Ureter (tissue), 1 donor: ENCODE data around the gene POLR2M. TPM values are rescaled to one million over a fixed set of nuclear protein-coding genes. Genes with fewer than 3 reads are reported as not detected.

Source experiments
- DNase-seq: peaks from one replicate; pipeline ENCODE4 v3.0.0-alpha.2; 2020; ENCODE audit warnings: low spot score
- total RNA-seq: library from RNA; stranded (reverse); gene quantifications from one replicate; pipeline ENCODE4 v1.2.4, GENCODE V29; 2023
- donor health status: DM: yes; HTN: yes; CAD: no.

Gene POLR2M
- 75.8 TPM for total RNA-seq

DNA sequence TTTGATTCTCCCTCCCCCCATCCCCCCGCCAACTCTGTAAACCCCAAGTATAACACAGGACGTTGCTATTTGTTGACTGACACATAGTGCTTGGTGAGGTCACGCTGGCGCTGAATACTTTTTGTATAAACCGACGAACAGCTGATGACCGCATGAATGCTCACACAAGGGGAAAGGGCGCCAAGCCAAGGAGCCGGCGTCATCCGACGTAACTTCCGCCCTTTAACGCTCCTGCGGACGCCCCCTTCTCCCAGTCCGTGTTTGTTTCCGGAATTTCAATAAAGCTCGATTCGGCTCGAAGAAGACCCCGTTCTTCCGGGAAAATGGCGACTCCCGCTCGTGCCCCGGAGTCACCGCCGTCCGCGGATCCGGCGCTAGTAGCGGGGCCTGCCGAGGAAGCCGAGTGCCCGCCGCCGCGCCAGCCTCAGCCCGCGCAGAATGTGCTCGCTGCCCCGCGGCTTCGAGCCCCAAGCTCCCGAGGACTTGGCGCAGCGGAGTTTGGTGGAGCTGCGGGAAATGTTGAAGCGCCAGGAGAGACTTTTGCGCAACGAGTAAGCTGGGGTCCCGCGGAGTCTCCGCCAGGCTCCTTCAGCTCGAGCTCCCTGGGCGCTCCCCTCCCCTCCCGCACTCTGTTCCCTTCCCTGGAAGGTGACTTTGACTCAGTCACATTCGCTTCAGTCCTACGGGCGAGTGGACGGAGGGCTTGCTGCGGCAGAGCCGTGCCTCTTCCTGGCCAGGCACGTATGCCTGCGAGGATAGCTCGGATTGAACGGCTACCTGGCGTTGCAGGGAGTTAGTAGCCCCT is at the start of gene POLR2M:
Gene POLR2M (plus strand): TSS at position 310 of the 805 bp plus-strand sequence. CDS start 129 bp downstream, at position 439.
- peak; percentile 97 for DNase-seq

DNA sequence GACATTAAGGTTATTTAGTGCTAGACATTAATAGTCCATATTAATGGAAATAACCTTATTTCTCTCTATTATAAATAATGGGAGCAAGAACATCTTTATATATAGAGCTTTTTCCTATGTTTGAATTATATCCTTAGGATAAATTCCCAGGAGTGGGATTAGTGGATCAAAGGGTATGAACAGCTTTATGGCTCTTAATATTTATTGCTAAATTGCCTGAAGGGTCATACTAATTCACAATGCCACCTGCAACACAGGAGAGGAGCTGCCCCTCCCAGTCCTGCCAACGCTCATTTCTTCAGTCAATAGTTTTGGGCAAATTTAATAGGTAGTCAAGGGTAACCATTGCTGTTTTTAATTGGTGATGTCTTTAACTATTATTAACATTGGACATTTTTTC is 48.9 kb upstream of the POLR2M start:
- DNase-seq: no peak

DNA sequence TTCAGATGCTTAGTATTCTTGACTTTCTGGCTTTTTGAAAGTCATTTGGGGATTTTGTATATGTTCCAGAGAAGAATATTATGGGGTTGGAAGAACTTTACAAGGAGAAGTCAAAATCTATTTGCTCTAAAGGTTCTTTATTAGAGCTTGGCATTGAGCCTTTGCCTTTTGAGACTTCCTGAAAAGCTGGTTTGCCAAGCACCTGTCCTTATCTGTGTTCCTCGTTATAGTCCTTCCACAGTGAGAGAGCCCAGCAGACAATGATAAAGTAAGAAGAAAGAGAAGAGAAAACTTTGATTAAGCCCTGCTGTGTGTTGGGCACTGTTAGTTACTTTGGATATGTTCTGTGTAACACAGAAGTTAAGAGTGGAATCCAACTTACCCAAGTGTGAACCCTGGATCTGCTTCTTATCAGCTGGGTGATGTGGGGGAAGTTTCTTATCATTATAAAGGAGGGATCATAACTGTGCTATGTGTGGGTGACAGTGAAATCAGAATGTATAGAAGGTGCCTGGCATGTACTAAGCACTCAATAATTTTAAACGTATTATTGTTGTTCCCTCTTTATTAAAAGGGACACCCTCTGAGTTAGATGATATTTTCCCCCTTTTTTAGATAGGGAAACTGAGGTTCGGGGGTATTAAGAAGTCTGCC is 44.3 kb upstream of the POLR2M start:
- DNase-seq: no peak

DNA sequence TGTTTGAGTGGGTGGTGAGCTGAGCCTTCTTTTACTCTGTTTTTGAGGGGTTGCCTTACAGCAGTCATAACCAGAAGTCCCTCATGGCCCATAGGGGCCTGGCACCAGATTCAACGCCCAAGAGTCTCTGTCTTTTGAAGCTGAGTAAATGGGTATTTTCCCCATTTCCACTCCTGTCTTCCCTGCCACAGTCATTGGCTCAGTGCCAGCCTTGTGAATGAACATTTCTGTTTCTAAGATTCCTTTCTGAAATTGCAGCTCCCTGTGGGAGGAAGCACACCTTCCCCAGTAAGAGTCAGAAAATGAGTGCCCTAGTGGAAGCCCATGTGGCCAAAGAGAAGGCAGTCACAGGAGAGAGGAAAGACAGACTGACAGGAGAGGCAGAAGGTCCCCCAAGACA is 43.7 kb upstream of the POLR2M start:
- DNase-seq: no peak

DNA sequence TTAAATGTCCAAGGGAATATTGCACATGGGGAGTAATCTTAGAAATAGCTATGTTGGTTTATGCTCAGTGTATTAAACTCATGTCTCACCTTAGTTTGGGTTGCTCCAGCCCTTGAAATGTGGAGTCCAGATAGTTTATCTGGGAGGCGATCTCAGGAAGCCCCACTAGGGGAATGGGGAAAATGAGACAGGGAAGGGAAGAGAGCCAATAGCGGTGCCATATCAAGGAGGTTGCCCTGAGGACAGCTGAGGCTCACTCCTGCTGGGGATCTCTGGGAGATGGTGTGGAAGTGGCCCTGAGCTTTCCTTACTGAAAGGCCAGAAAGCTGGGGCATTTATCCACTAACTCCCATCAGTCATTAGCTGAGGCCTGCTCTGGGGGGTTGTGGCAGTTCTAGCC is 43.3 kb upstream of the POLR2M start:
- DNase-seq: no peak

DNA sequence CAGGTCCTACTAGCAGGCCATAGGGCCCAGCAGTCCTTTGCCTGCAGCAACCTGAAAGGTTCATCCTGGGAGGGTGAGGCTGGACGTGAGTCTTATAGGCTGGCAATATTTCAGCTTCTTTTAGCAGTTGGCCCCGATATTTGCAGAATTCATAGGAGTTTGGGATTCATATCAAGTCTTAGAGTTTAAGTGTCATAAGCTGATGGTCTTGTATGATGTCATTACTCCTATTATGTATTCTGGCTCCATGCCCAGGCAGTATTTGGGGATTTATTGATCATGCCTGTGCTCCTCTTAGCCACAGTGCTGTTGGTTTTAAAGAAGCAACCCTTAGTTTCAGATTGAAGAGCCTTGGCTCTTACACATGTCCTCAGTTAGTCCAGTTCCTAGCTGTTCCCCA is 41.3 kb upstream of the POLR2M start:
- DNase-seq: no peak

DNA sequence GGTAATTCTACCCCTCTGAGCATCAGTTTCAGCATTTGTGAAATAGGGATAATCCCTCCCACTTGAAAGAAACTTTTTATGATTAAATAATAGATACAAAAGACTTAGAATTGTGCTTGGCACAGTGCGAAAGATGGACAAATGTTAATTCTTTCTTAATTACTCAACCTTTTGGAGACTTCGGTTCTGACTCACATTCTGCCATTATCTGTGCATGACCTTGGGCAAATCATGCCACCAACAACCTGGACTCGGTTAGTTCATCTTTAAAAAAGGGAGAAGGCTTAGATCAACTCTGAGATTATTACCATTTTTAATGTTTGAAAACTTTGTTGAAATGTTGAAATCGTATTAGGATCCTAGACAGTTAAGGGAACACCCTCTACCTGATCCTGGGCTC is 40.6 kb upstream of the POLR2M start:
- no peak for DNase-seq

DNA sequence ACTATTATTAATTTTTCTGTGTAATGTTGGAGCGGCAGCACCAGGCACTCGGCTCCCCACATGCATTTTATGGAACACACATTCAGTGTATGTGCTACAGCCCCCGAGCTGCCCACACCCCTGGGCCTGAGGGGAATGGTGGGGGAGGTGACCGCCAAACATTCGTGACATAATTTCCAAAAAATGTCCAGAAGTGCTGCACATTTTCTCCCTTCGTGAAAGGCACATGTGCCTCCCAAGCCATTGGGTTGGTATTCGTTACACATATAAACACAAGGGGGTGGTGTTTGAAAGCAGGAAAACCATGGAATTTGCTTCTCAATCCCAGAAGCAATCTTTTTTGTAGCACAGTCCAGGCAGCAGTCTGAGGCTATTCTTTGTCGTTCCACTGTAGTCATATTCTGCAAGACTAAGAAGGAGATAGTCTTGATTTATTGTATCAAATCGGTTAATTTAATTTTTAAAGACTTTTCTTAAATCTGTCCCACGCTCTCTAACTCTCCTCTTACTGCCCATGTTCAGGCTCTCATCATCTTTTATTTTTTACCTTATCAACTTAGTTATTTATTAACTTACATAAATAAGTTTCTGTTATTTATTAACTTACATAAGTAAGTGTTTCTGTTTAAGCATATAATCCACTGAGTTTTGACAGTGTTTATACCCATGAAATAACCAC is 39.2 kb upstream of the POLR2M start:
- DNase-seq: no peak

DNA sequence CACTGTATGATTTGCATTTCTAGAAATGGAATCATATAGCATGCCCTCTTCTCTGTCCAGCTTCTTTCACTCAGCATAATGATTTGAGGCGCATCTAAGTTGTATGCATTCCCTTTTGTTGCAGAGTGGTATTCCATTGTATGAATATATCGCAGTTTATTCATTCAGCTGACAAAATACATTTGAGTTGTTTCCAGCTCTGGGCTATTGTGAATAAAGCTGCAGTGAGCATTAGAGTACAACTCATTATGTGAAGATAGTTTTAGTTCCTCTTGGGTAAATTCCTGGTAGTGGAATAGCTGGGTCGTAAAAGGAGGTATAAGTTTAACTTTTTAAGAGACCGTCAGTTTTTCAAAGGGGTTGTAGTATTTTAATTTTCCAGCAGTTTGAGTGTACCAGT is 38.5 kb upstream of the POLR2M start:
- DNase-seq: no peak

DNA sequence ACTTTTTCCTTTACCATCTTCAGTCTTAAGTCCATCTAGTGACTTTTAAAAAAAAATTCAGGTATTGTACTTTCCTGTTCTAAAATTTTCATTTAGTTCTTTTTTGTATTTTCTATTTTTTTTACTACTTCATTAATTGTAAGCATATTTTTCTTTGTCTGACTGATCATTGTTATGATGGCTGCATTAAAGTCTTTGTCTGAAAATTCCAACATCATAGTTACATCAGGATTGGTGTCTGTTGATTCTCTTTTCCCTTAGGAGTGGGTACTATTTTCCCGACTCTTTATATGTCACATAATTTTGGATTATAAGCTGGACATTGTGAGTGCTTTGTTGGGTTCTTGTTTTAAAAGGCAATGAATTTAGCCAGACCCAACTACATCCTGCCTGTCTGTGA is 34.9 kb upstream of the POLR2M start:
- no peak for DNase-seq

DNA sequence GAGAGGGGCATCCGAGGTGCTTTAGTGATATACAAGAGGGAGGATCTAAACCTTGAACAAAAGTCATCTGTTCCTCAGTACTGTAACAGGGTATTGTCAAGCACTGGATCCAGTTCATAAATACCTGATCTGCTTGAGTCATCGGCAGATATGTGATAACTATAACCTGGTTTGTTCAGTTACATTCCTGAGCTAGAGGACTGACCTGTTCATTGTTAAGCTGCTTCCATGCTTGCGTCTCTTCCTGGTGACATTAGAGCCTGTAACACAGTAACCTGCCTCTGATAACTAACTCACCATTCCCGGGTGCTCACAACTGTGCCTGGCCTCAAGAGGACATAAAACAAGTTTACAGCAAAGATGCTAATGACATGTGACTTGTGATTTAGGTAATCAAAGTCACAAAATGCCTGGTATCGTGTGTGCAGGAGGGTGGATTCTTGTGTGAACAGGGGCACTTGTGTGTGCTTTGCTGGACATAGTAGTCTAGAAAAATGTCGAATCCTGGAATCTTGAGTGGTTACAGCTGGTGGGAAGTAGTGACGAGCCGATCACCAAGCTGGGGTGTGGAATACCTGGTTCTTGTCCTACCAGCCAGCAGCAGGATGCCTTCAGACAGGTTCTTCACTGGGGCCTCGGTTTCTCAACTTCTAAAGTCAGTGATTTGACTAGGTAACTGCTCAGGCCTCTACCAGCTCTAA is 30.9 kb upstream of the POLR2M start:
- DNase-seq: no peak

DNA sequence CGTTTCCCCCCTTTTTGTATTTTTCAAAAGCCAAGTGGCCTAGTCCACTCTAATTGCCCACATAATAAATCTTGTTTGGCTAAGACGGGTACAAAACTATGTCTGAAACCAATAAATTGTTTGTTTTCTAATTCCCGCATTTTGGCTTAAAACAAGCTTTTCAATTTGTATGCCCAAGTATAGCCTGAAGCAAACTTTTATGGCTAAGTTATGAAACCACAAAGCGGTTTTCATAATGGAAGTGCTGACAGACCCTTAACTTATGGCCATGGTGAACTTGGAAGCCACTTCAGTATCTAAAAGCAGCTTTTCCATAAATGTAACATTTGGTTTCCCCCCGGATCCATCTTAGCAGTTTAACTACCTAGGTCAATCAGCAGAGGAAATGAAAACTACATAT is 29.9 kb upstream of the POLR2M start:
- DNase-seq: no peak

DNA sequence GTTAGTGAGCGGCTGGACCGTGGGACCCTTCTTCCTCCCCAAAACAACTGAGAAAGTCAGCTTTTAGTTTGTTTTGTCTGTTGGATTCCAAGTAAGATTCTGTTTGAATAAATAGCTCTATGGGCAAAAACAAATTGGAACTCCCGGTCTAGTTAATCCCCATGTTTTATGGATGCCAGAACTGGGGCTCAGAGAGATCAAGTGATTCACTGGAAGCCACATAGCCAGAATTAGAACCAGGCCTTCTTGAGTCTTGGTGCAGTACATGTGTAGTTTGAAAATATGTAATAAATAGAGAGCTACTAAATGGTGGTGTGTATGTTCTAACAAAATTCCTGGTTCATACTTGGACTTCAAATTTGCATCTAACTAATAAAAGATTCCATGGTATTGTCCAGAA is 29.3 kb upstream of the POLR2M start:
- DNase-seq: no peak

DNA sequence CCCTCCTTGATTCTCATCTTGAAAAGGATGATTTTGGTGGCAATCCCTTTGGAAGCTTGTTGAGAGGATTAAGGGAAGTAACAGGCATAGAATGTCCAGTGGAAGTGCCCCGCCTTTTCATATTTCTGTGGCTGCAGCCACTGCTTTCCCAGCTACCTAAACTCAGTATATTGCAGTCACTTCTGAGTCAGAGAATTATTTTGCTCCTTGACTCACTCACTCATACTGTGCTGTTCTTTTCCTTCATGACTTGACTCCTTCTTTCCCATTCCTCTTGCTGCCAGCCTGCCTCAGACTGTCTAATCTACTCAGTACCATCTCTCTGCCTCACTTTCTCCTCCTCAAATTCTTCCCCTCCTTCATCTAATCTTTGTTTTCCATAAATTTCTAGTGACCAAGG is 26.5 kb upstream of the POLR2M start:
- DNase-seq: no peak

DNA sequence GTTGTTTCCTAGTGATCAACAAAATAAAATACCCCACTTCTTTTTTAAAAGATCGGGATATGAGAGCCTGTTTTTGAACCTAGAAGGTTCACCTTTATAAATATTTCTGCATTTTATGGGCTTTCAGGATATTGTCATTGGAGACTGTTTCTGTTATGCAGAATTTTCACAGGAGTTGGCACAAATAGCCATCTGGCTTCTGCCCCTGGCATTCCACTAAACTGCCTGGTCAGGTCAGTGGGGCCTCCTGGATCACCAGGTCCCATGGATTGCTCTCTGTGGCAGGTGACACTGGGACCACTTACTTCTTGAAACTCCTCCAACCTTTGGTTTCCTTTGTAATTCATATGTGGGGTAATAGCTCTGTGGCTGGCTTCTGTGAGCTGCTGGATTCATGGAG is 25.5 kb upstream of the POLR2M start:
- no peak for DNase-seq

DNA sequence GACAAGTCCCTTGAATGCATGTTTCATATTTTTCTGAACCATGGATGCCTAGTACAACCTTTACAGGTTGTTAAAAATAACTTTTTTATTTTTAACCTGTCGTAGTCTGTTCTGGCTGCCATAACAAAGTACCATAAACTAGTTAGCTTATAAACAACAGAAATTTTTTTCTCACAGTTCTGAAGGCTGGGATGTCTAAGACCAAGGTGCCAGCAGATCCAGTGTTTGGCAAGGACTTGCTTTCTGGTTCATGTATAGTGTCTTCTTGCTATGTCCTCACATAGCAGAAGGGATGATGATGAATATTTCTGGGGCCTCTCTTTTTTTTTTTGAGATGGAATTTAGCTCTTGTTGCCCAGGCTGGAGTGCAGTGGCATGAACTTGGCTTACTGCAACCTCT is 23.0 kb upstream of the POLR2M start:
- DNase-seq: no peak

DNA sequence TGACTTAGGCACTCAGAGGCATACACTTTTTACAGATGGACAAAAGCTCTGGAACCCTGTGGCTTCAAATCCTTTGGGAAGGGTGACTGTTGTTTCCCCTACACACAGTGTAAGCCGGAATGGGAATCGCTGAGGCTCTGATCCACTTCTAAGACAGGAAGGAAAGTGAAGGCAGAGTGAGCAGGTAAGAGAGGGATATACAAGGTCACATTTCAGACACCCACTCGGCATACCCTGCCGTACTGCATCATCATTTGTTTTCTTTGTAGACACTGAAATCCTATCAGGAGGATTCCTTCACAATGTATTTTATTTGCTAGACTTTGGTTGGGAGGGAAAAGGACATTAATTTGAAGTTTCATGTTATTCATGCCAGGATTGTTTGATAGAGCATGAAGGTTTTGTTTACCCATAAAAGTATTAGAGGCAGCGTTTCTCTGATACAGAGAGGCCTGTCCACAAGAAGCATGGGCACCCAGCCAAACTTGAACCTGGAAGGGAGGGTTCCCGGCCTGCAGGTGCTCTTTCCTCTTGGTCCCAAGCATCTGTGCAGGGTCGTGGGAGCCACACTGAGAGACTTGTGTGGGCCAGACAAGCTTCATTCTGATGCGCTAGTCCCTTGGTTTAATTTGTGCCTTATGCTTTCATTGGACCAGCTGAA is 21.9 kb upstream of the POLR2M start:
- no peak for DNase-seq

DNA sequence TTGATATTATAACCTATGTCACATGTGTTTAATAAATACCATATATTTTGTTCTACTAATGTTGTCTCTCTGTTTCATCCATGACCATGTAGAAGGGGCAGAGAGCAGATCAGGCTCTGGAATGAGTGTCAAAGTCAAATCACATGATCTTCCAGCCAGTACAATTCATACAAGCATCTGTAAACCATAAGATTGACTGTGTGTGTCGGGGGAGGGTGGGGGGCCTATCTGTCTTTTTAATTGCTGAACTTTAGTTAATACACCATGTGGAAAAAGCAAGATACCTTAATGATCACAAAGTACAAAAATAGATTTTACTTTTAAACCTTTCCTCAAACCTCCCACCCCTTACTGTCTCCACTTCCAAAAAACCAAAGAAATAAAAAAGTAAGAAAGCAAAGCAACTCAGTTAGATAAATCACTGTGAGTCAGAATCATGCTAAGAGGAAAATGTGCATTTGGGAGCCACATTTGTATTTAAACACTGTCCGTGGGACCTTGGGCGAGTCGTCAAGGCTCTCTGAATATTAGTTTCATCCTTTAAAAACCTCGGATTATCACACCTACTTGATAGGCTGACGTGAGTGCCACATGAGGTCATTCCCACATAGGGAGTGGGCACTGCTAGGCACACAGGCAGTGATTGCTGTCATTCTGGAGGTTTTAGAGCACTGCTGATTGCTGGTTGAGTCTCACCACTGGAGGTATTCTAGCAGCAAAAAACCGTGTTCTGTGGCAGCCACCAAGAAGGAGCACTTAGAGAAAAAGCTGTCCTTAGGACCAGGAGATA is 21.0 kb upstream of the POLR2M start:
- DNase-seq: no peak

DNA sequence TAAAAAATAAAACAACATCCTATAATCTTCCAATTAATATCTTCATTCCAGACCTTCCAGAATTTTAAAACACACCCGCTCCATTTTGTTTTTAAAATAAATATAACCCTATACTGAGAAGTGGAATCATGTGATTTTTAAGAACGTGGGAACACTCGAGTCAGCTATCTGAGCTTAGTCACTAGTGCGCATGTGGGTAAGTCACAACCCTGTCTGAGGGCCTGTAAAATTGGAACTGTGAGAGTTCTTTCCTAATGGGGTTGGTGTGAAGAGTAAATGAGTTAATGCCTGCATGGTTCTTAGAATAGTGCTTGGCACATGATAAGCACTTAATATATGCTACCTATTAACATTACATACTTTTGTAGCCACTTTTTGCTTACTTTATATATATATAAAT is 19.9 kb upstream of the POLR2M start:
- no peak for DNase-seq

DNA sequence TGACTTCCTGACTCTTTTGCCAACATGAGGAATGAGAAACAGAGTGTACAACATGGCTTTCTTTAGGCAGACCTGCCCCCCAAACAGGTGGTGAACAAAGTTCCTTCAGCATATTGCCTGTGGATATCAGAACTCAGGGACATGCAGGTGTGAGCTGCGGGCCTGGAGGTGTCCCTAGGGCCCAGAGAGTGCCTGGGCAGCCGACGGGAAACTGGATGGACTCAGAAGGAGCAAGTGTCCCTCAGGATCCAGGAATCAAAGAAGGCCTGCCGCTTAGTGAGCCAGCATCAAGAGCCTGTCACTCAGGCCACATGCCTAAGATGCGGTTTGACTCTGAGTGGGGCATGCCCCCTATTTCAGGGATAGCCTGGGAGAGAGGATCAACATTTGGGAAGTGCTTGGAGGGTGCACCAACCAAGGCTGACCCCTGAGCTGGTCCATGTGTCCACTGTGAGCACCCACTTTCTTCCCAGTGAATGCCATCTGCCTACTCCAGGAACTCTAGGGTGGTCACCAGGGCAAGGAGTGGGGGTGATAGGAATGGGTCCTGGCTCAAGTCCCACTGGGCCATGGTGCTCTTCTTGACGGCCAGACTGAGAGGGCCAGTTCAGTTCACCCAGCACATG is 16.1 kb upstream of the POLR2M start:
- DNase-seq: no peak

DNA sequence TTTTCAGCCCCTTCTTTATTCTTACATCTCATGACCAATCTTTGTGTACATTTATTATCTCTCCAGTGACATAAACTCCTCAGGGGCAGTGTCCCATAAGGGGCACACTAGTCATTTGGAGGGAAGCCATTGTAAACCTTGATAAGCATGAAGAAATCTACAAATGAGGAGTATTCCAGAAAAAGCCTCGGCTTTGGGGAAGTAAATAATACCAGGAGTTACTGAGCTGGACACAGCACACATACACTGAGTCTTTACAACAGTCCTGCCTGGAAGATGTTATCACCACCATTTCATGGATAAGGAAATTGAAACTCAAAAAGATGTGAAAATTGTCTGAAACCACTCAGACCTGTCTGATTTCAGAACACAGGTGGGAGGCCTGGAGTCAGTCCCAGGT is 15.4 kb upstream of the POLR2M start:
- no peak for DNase-seq
